Measurements from ENCODE around the gene PEX13.

The PEX13 gene

GRCh38 chr2:61059382-61059781 lies 41.9 kb downstream of the PEX13 start:
- H3F3A ChIP-seq (ENCODE audit: low read depth), result no peaks in the 10 kb centered on the region
- TF ChIP-seq, protein P1, sequence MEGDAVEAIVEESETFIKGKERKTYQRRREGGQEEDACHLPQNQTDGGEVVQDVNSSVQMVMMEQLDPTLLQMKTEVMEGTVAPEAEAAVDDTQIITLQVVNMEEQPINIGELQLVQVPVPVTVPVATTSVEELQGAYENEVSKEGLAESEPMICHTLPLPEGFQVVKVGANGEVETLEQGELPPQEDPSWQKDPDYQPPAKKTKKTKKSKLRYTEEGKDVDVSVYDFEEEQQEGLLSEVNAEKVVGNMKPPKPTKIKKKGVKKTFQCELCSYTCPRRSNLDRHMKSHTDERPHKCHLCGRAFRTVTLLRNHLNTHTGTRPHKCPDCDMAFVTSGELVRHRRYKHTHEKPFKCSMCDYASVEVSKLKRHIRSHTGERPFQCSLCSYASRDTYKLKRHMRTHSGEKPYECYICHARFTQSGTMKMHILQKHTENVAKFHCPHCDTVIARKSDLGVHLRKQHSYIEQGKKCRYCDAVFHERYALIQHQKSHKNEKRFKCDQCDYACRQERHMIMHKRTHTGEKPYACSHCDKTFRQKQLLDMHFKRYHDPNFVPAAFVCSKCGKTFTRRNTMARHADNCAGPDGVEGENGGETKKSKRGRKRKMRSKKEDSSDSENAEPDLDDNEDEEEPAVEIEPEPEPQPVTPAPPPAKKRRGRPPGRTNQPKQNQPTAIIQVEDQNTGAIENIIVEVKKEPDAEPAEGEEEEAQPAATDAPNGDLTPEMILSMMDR (conservative IDR thresholded peaks at IDR 0.05; ENCODE audit: low read length), result no peak
- TF ChIP-seq EZH2phosphoT487 (IDR thresholded peaks at IDR 0.05; ENCODE audit: borderline replicate concordance), result no peak

GRCh38 chr2:61065714-61066709 lies 48.5 kb downstream of the PEX13 start, which contains the start of gene SANBR:
TSS of gene SANBR (plus strand) at chr2:61065871. CDS start at chr2:61070351, 4,480 bp downstream.
- Histone ChIP-seq H3K79me2 (ENCODE audit: insufficient read depth, low read length) (peaks cover 10% of the 10 kb centered on the region; the same call in 1 of the 2 replicates), H3K9me3 (ENCODE audit: insufficient read depth, low read depth, low read length) (no peaks in the 10 kb centered on the region), H3K4me3 (ENCODE audit: low read length, poor library complexity, severe bottlenecking) (peak within 1 kb of the TSS; percentile 71), H3K27me3 (ENCODE audit: insufficient read depth, low read length, poor library complexity, severe bottlenecking) (no peaks in the 10 kb centered on the region), H3K4me1 (ENCODE audit: insufficient read depth, low read length, poor library complexity, severe bottlenecking) (peaks cover 23% of the 10 kb centered on the region), H3K4me2 (ENCODE audit: low read depth, low read length, poor library complexity, severe bottlenecking) (peak within 1 kb of the TSS; percentile 85), H3K9me2 (replicated peaks; ENCODE audit: low read depth, low read length) (no peaks in the 10 kb centered on the region), H3K36me3 (ENCODE audit: insufficient read depth, low read length) (no peaks in the 10 kb centered on the region), H2AFZ (ENCODE audit: low read length) (peak within 1 kb of the TSS; percentile 89), H3F3A (ENCODE audit: low read depth) (no peaks in the 10 kb centered on the region), H3K9ac (ENCODE audit: low read depth, low read length, poor library complexity, severe bottlenecking) (peak within 1 kb of the TSS; percentile 74), H4K20me1 (ENCODE audit: insufficient read depth, low read length, poor library complexity, severe bottlenecking) (no peaks in the 10 kb centered on the region)
- no peak for TF ChIP-seq EZH2phosphoT487 (IDR thresholded peaks at IDR 0.05; ENCODE audit: borderline replicate concordance)
- TF ChIP-seq, protein P1 (conservative IDR thresholded peaks at IDR 0.05; ENCODE audit: low read length), result no peak

More at GRCh38 chr2:61059382-61059781, 41.9 kb downstream of the PEX13 start:
- Histone ChIP-seq H3K79me2 (ENCODE audit: insufficient read depth, low read length) (no peaks in the 10 kb centered on the region), H4K20me1 (ENCODE audit: insufficient read depth, low read length, poor library complexity, severe bottlenecking) (no peaks in the 10 kb centered on the region), H3K27me3 (ENCODE audit: insufficient read depth, low read length, poor library complexity, severe bottlenecking) (no peaks in the 10 kb centered on the region), H3K9me2 (replicated peaks; ENCODE audit: low read depth, low read length) (no peaks in the 10 kb centered on the region), H3K36me3 (ENCODE audit: insufficient read depth, low read length) (no peaks in the 10 kb centered on the region), H3K4me1 (ENCODE audit: insufficient read depth, low read length, poor library complexity, severe bottlenecking) (no peaks in the 10 kb centered on the region), H3K4me2 (ENCODE audit: low read depth, low read length, poor library complexity, severe bottlenecking) (no peak overlapping the region), H3K9ac (ENCODE audit: low read depth, low read length, poor library complexity, severe bottlenecking) (no peak overlapping the region), H3K9me3 (ENCODE audit: insufficient read depth, low read depth, low read length) (no peaks in the 10 kb centered on the region), H2AFZ (ENCODE audit: low read length) (no peak overlapping the region), H3K4me3 (ENCODE audit: low read length, poor library complexity, severe bottlenecking) (no peak overlapping the region)

DNA sequence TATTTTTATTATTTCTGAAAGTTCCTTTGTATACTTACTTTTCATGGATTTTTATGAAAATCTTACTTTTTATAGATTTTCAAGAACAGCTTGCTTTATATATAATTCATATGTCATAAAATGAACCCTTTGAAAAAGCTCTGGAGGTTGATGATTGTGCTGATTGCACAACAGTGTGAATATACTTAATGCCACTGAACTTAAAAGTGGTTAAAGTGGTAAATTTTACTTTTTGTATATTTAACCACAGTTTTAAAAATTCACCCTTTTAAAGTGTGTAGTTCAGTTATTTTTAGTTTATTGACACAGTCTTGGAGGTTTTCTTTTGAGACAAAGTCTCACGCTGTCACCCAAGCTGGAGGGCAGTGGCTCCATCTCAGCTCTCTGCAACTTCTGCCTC lies 56.6 kb downstream of the PEX13 start:
- Histone ChIP-seq H3K79me2 (ENCODE audit: insufficient read depth, low read length) (no peaks in the 10 kb centered on the region), H3K36me3 (ENCODE audit: insufficient read depth, low read length) (peaks cover 7% of the 10 kb centered on the region; the same call in 1 of the 2 replicates), H3K4me1 (ENCODE audit: insufficient read depth, low read length, poor library complexity, severe bottlenecking) (no peaks in the 10 kb centered on the region)

More for the DNA sequence above, 56.6 kb downstream of the PEX13 start:
- Histone ChIP-seq H3K9me3 (ENCODE audit: insufficient read depth, low read depth, low read length) (no peaks in the 10 kb centered on the region), H3K27me3 (ENCODE audit: insufficient read depth, low read length, poor library complexity, severe bottlenecking) (no peaks in the 10 kb centered on the region), H3K9ac (ENCODE audit: low read depth, low read length, poor library complexity, severe bottlenecking) (no peak overlapping the region), H3F3A (ENCODE audit: low read depth) (no peaks in the 10 kb centered on the region), H3K4me2 (ENCODE audit: low read depth, low read length, poor library complexity, severe bottlenecking) (no peak overlapping the region), H2AFZ (ENCODE audit: low read length) (no peak overlapping the region), H3K9me2 (replicated peaks; ENCODE audit: low read depth, low read length) (no peaks in the 10 kb centered on the region), H3K4me3 (ENCODE audit: low read length, poor library complexity, severe bottlenecking) (no peak overlapping the region), H4K20me1 (ENCODE audit: insufficient read depth, low read length, poor library complexity, severe bottlenecking) (no peaks in the 10 kb centered on the region)
- TF ChIP-seq, protein P1 (conservative IDR thresholded peaks at IDR 0.05; ENCODE audit: low read length), result no peak
- TF ChIP-seq EZH2phosphoT487 (IDR thresholded peaks at IDR 0.05; ENCODE audit: borderline replicate concordance), result no peak
